ENCODE data around the gene CYP3A4. TPM values are rescaled to one million over a fixed set of nuclear protein-coding genes. Genes with fewer than 3 reads are reported as not detected.
"Not testable (repeated sequence)": the region's sequence is repeated elsewhere in the genome, so short reads cannot be mapped to it uniquely, and the experiment has no call there.

CYP3A4 gene
- total RNA-seq, 1 experiment from 2014 or later = not detected

- no peak for DNase-seq
- Histone ChIP-seq H3K4me3 (ENCODE audit: insufficient read depth, low read depth, low read length) (no peak overlapping the region), H3K36me3 (replicated peaks; ENCODE audit: control insufficient read depth, insufficient read depth, low read length) (no peaks in the 10 kb centered on the region), H3K27me3 (ENCODE audit: control insufficient read depth, insufficient read depth, low read length) (no peaks in the 10 kb centered on the region)
Measured at GRCh38 chr7:99731638-99732374, 52.2 kb downstream of the CYP3A4 start.

- H3K36me3 ChIP-seq (replicated peaks; ENCODE audit: control insufficient read depth, insufficient read depth, low read length) = no peaks in the 10 kb centered on the region
- no peaks in the 10 kb centered on the region for H3K27me3 ChIP-seq (ENCODE audit: control insufficient read depth, insufficient read depth, low read length)
- DNase-seq = no peak
- H3K4me3 ChIP-seq (ENCODE audit: insufficient read depth, low read depth, low read length) = no peak overlapping the region
Measured at GRCh38 chr7:99730992-99731391, 53.0 kb downstream of the CYP3A4 start.

GRCh38 chr7:99730238-99730810, 53.7 kb downstream of the CYP3A4 start:
- Histone ChIP-seq H3K27me3 (ENCODE audit: control insufficient read depth, insufficient read depth, low read length) (no peaks in the 10 kb centered on the region), H3K4me3 (ENCODE audit: insufficient read depth, low read depth, low read length) (no peak overlapping the region), H3K36me3 (replicated peaks; ENCODE audit: control insufficient read depth, insufficient read depth, low read length) (no peaks in the 10 kb centered on the region)
- DNase-seq = no peak

GRCh38 chr7:99729486-99730237, 54.3 kb downstream of the CYP3A4 start:
- no peak for DNase-seq
- Histone ChIP-seq H3K4me3 (ENCODE audit: insufficient read depth, low read depth, low read length) (no peak overlapping the region), H3K36me3 (replicated peaks; ENCODE audit: control insufficient read depth, insufficient read depth, low read length) (no peaks in the 10 kb centered on the region), H3K27me3 (ENCODE audit: control insufficient read depth, insufficient read depth, low read length) (no peaks in the 10 kb centered on the region)

GRCh38 chr7:99728615-99729014, 55.4 kb downstream of the CYP3A4 start:
- no peak for DNase-seq

GRCh38 chr7:99723201-99723600, 60.8 kb downstream of the CYP3A4 start:
- not testable (repeated sequence) for DNase-seq; H3K4me3 ChIP-seq (ENCODE audit: insufficient read depth, low read depth, low read length); H3K36me3 ChIP-seq (replicated peaks; ENCODE audit: control insufficient read depth, insufficient read depth, low read length); H3K27me3 ChIP-seq (ENCODE audit: control insufficient read depth, insufficient read depth, low read length)

More at GRCh38 chr7:99728615-99729014, 55.4 kb downstream of the CYP3A4 start:
- Histone ChIP-seq H3K27me3 (ENCODE audit: control insufficient read depth, insufficient read depth, low read length) (no peaks in the 10 kb centered on the region), H3K36me3 (replicated peaks; ENCODE audit: control insufficient read depth, insufficient read depth, low read length) (no peaks in the 10 kb centered on the region), H3K4me3 (ENCODE audit: insufficient read depth, low read depth, low read length) (no peak overlapping the region)

- Histone ChIP-seq H3K4me3 (ENCODE audit: insufficient read depth, low read depth, low read length) (no peak overlapping the region), H3K27me3 (ENCODE audit: control insufficient read depth, insufficient read depth, low read length) (no peaks in the 10 kb centered on the region), H3K36me3 (replicated peaks; ENCODE audit: control insufficient read depth, insufficient read depth, low read length) (no peaks in the 10 kb centered on the region)
- DNase-seq = no peak
Measured at GRCh38 chr7:99720800-99721595, 63.0 kb downstream of the CYP3A4 start.

- no peaks in the 10 kb centered on the region for H3K36me3 ChIP-seq (replicated peaks; ENCODE audit: control insufficient read depth, insufficient read depth, low read length)
- no peak overlapping the region for H3K4me3 ChIP-seq (ENCODE audit: insufficient read depth, low read depth, low read length)
- no peak for DNase-seq
- H3K27me3 ChIP-seq (ENCODE audit: control insufficient read depth, insufficient read depth, low read length) = no peaks in the 10 kb centered on the region
Measured at GRCh38 chr7:99719996-99720769, 63.8 kb downstream of the CYP3A4 start.

- no peaks in the 10 kb centered on the region for H3K36me3 ChIP-seq (replicated peaks; ENCODE audit: control insufficient read depth, insufficient read depth, low read length)
- no peak for DNase-seq
- no peaks in the 10 kb centered on the region for H3K27me3 ChIP-seq (ENCODE audit: control insufficient read depth, insufficient read depth, low read length)
- H3K4me3 ChIP-seq (ENCODE audit: insufficient read depth, low read depth, low read length) = no peak overlapping the region
Measured at GRCh38 chr7:99713995-99714570, 69.9 kb downstream of the CYP3A4 start.

GRCh38 chr7:99709838-99710578, 74.0 kb downstream of the CYP3A4 start:
- no peaks in the 10 kb centered on the region for H3K36me3 ChIP-seq (replicated peaks; ENCODE audit: control insufficient read depth, insufficient read depth, low read length)
- H3K27me3 ChIP-seq (ENCODE audit: control insufficient read depth, insufficient read depth, low read length) = no peaks in the 10 kb centered on the region
- DNase-seq = no peak
- H3K4me3 ChIP-seq (ENCODE audit: insufficient read depth, low read depth, low read length) = no peak overlapping the region

- H3K36me3 ChIP-seq (replicated peaks; ENCODE audit: control insufficient read depth, insufficient read depth, low read length) = no peaks in the 10 kb centered on the region
- no peaks in the 10 kb centered on the region for H3K27me3 ChIP-seq (ENCODE audit: control insufficient read depth, insufficient read depth, low read length)
- no peak for DNase-seq
- no peak overlapping the region for H3K4me3 ChIP-seq (ENCODE audit: insufficient read depth, low read depth, low read length)
Measured at GRCh38 chr7:99709260-99709659, 74.7 kb downstream of the CYP3A4 start.

GRCh38 chr7:99707096-99707495, 76.9 kb downstream of the CYP3A4 start:
- no peak overlapping the region for H3K4me3 ChIP-seq (ENCODE audit: insufficient read depth, low read depth, low read length)
- DNase-seq = no peak
- H3K27me3 ChIP-seq (ENCODE audit: control insufficient read depth, insufficient read depth, low read length) = no peaks in the 10 kb centered on the region
- H3K36me3 ChIP-seq (replicated peaks; ENCODE audit: control insufficient read depth, insufficient read depth, low read length) = no peaks in the 10 kb centered on the region

All from H7 (cell line).